Vagina (tissue), 2 donors: ENCODE data around the gene ADAT2. TPM values are rescaled to one million over a fixed set of nuclear protein-coding genes. Genes with fewer than 3 reads are reported as not detected.

Source experiments
- DNase-seq, 2 donors: peaks; one replicate each; pipeline ENCODE4 v3.0.0-alpha.2; 2017; ENCODE audit errors: extremely low spot score in 2 of 2
- H3K27ac ChIP-seq: fragments of 200-600 bp; sonication (generic); one replicate; pipeline ENCODE4 v1.5.1; 2019
- H3K27me3 ChIP-seq: fragments of 200-600 bp; sonication (generic); one replicate; pipeline ENCODE4 v1.5.1; 2019
- H3K36me3 ChIP-seq, 2 donors: fragments of 200-600 bp; sonication (generic); one replicate each; pipeline ENCODE4 v1.5.1; 2017 to 2019
- H3K4me1 ChIP-seq: fragments of 200-600 bp; sonication (generic); one replicate; pipeline ENCODE4 v1.5.1; 2019
- H3K4me3 ChIP-seq, 2 donors: fragments of 200-600 bp; sonication (generic); 1 replicate in 1 of 2; 2 replicates in 1 of 2; pipeline ENCODE4 v1.5.1; 2016 to 2019
- H3K9me3 ChIP-seq: fragments of 200-600 bp; sonication (generic); one replicate; pipeline ENCODE4 v1.5.1; 2019
- POLR2A ChIP-seq, 2 donors: fragments of 450-650 bp; IDR thresholded peaks; one replicate each; pipeline ENCODE4 v1.6.1; 2017; ENCODE audit warnings: antibody characterized with exemption in 2 of 2, mild to moderate bottlenecking in 2 of 2, moderate library complexity in 2 of 2
- POLR2AphosphoS5 ChIP-seq, 2 donors: sonication (generic); formaldehyde crosslinking; IDR thresholded peaks; one replicate each; pipeline ENCODE4 v1.9.0; 2017; ENCODE audit warnings: antibody characterized with exemption in 2 of 2, mild to moderate bottlenecking in 2 of 2, low read depth in 1 of 2; ENCODE audit not compliant: insufficient read depth in 1 of 2
- intact Hi-C: fragments of 100-400 bp; cut with DNase I; formaldehyde crosslinking; loops from one replicate; pipeline ENCODE4 v1.15.1; 2023
- total RNA-seq: library from RNA; depleted of rRNA; stranded (reverse); fragments of >200 nt; gene quantifications from one replicate; pipeline ENCODE4 v1.2.3, GENCODE V29; 2016
- TF ChIP-seq, protein P1 (sequence below), 3 experiments: fragments of 450-650 bp in 2 of 3; fragments of 200-600 bp in 1 of 3; sonication (generic) in 1 of 3; IDR thresholded peaks; one replicate each; pipeline ENCODE4 v1.5.1; 2017 to 2019; ENCODE audit warnings: antibody characterized with exemption in 3 of 3, mild to moderate bottlenecking in 2 of 3, moderate library complexity in 2 of 3

Gene ADAT2
- total RNA-seq, 1 donor from 2014 or later, result 5.9 TPM

GRCh38 chr6:143441010-143441409 is 9.5 kb downstream of the ADAT2 start:
- no peak overlapping the region for H3K27ac ChIP-seq
- no peaks in the 10 kb centered on the region for H3K27me3 ChIP-seq
- H3K4me1 ChIP-seq, result no peaks in the 10 kb centered on the region
- no peak overlapping the region for H3K4me3 ChIP-seq
- peaks cover 0 to 11% of the 10 kb centered on the region in 2 donors for H3K36me3 ChIP-seq
- DNase-seq, result no peak
- intact Hi-C loops, result no loop called here
- TF ChIP-seq, protein P1, sequence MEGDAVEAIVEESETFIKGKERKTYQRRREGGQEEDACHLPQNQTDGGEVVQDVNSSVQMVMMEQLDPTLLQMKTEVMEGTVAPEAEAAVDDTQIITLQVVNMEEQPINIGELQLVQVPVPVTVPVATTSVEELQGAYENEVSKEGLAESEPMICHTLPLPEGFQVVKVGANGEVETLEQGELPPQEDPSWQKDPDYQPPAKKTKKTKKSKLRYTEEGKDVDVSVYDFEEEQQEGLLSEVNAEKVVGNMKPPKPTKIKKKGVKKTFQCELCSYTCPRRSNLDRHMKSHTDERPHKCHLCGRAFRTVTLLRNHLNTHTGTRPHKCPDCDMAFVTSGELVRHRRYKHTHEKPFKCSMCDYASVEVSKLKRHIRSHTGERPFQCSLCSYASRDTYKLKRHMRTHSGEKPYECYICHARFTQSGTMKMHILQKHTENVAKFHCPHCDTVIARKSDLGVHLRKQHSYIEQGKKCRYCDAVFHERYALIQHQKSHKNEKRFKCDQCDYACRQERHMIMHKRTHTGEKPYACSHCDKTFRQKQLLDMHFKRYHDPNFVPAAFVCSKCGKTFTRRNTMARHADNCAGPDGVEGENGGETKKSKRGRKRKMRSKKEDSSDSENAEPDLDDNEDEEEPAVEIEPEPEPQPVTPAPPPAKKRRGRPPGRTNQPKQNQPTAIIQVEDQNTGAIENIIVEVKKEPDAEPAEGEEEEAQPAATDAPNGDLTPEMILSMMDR (IDR thresholded peaks at IDR 0.05), result no peak
- no peak for TF ChIP-seq POLR2A (IDR thresholded peaks at IDR 0.05)
- TF ChIP-seq POLR2AphosphoS5 (IDR thresholded peaks at IDR 0.05; ENCODE audit: insufficient read depth in 1 of 2, low read depth in 1 of 2), result no peak
- H3K9me3 ChIP-seq, result no peaks in the 10 kb centered on the region

DNA sequence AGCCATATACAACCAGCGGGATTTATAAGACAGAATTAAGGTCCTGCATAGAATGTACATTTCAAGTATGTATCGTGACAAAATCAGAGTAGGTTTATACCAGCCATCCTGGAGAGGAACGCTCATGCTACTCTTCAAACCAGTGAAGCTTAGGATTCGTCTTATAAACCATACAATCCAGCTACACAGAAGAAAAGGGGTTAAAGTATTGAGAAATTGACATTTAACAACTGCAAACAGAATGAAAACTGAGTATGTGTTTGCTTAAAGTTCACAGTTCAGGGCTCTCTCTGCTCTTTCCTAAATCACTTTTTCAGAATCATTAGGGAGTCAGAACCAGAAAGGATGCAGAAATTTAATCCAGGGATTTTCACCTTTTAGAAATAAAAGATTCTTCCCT is 17.9 kb downstream of the ADAT2 start:
- DNase-seq, result no peak
- intact Hi-C loops, result no loop called here
- no peaks in the 10 kb centered on the region for H3K4me1 ChIP-seq
- no peaks in the 10 kb centered on the region for H3K27me3 ChIP-seq
- H3K9me3 ChIP-seq, result no peaks in the 10 kb centered on the region
- no peak for TF ChIP-seq POLR2AphosphoS5 (IDR thresholded peaks at IDR 0.05; ENCODE audit: insufficient read depth in 1 of 2, low read depth in 1 of 2)
- TF ChIP-seq, protein P1 (IDR thresholded peaks at IDR 0.05), result no peak
- TF ChIP-seq POLR2A (IDR thresholded peaks at IDR 0.05), result no peak
- H3K27ac ChIP-seq, result no peak overlapping the region
- H3K4me3 ChIP-seq, result no peak overlapping the region
- H3K36me3 ChIP-seq, result no peaks in the 10 kb centered on the region

- H3K27ac ChIP-seq, result no peak overlapping the region
- no peaks in the 10 kb centered on the region for H3K4me1 ChIP-seq
- H3K4me3 ChIP-seq, result no peak overlapping the region
- intact Hi-C loops, result no loop called here
- no peak for DNase-seq
- H3K36me3 ChIP-seq, result no peaks in the 10 kb centered on the region
- no peaks in the 10 kb centered on the region for H3K9me3 ChIP-seq
- H3K27me3 ChIP-seq, result no peaks in the 10 kb centered on the region
- TF ChIP-seq, protein P1 (IDR thresholded peaks at IDR 0.05), result no peak
- TF ChIP-seq POLR2A (IDR thresholded peaks at IDR 0.05) (no peak), POLR2AphosphoS5 (IDR thresholded peaks at IDR 0.05; ENCODE audit: insufficient read depth in 1 of 2, low read depth in 1 of 2) (no peak)
Measured at GRCh38 chr6:143431226-143431625, 19.3 kb downstream of the ADAT2 start.

DNA sequence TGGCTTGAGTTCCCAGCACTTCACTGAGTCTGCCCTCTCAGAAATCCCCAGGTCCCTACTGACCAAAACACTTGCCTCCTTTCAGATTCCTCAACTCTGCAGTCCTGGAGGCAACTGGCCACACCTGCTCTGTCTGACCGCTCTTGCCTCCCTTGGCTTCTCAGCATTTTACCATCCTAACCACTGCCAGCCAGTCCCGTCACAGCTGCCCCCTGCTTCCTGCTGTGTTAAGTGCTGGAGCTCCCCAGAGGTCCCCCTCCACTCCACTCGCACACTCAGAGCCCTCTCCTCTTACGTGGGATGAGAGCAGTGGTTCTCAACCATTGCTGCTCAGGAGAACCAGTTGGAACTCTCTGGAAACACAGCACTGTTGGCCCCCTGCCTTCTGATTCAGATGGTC is 20.5 kb downstream of the ADAT2 start:
- H3K4me1 ChIP-seq, result no peaks in the 10 kb centered on the region
- H3K27ac ChIP-seq, result no peak overlapping the region
- no peak overlapping the region for H3K4me3 ChIP-seq
- H3K9me3 ChIP-seq, result no peaks in the 10 kb centered on the region
- H3K36me3 ChIP-seq, result no peaks in the 10 kb centered on the region
- DNase-seq, result no peak
- TF ChIP-seq POLR2A (IDR thresholded peaks at IDR 0.05) (no peak), POLR2AphosphoS5 (IDR thresholded peaks at IDR 0.05; ENCODE audit: insufficient read depth in 1 of 2, low read depth in 1 of 2) (no peak)
- TF ChIP-seq, protein P1 (IDR thresholded peaks at IDR 0.05), result no peak
- no peaks in the 10 kb centered on the region for H3K27me3 ChIP-seq
- intact Hi-C loops, result loop anchor here (5.0 kb wide), 1 partner anchor 733 kb away; no protein-coding TSS in a partner anchor

DNA sequence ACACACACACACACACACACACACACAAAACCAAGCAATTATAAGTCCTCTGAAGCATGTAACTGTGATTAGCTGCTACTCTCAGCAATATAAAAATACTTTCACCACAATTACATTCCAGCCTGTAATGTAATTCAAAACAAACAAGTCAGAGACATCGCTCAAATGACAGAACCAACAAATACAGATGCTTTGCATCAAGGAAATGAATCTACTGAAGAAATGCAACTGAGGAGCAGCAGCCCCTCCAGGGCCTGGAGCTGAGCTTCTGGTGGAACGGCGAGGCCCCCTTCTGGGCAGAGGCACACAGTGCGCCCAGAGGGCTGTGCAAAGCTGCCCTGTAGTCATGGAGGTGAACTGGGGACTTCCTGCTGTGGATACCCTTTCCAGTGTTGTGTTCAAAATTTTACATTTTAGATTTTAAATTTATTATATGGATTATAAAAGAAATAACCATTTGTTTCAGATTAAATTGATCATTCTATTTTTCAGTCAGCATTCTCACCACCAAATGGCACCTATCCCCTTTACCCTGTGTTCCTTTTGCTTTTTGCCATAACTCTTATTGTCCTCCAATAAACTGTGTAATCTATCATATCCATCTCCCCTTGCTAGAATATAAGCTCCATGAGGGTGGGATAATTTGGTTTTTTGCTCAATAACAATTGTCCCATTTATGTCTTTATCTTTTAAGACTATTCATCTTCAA is 23.2 kb downstream of the ADAT2 start:
- TF ChIP-seq, protein P1 (IDR thresholded peaks at IDR 0.05), result peak; percentile 76 to 86 (median 85)
- no peak for TF ChIP-seq POLR2AphosphoS5 (IDR thresholded peaks at IDR 0.05; ENCODE audit: insufficient read depth in 1 of 2, low read depth in 1 of 2)
- no peak for TF ChIP-seq POLR2A (IDR thresholded peaks at IDR 0.05)
- H3K4me3 ChIP-seq, result no peak overlapping the region
- no peak for DNase-seq
- H3K9me3 ChIP-seq, result no peaks in the 10 kb centered on the region
- no peaks in the 10 kb centered on the region for H3K36me3 ChIP-seq
- H3K4me1 ChIP-seq, result no peaks in the 10 kb centered on the region
- intact Hi-C loops, result loop anchor here (5.0 kb wide), 1 partner anchor 730 kb away; no protein-coding TSS in a partner anchor
- H3K27me3 ChIP-seq, result no peaks in the 10 kb centered on the region
- H3K27ac ChIP-seq, result no peak overlapping the region
